Activated CD8-positive, alpha-beta memory T cell treated with anti-CD3 and anti-CD28 coated beads for 4 hours (primary cell): ENCODE results near the gene BMPR1B.

Source experiments
- DNase-seq, 2 donors: peaks; one replicate each; pipeline ENCODE4 v3.0.0-alpha.2; 2020; ENCODE audit warnings: low read depth in 2 of 2

The BMPR1B gene

GRCh38 chr4:94960708-94961107 is 203.0 kb downstream of the BMPR1B start:
- no peak for DNase-seq

- no peak for DNase-seq
These were observed 203.7 kb downstream of the BMPR1B start for GRCh38 chr4:94961420-94961819.

- DNase-seq, result no peak
These were observed 204.7 kb downstream of the BMPR1B start for GRCh38 chr4:94962484-94962883.

GRCh38 chr4:94965852-94966251 is 208.1 kb downstream of the BMPR1B start:
- no peak for DNase-seq

- DNase-seq, result no peak
These were observed 210.7 kb downstream of the BMPR1B start for GRCh38 chr4:94968493-94968892.

GRCh38 chr4:94970650-94971049 is 212.9 kb downstream of the BMPR1B start:
- no peak for DNase-seq

- no peak for DNase-seq
These were observed 217.0 kb downstream of the BMPR1B start for GRCh38 chr4:94974773-94975172.

- no peak for DNase-seq
These were observed 218.7 kb downstream of the BMPR1B start for GRCh38 chr4:94976371-94977011.

GRCh38 chr4:94978904-94979303 is 221.1 kb downstream of the BMPR1B start:
- no peak for DNase-seq

- no peak for DNase-seq
These were observed 221.9 kb downstream of the BMPR1B start for GRCh38 chr4:94979621-94980020.

- no peak for DNase-seq
These were observed 238.1 kb downstream of the BMPR1B start for GRCh38 chr4:94995684-94996394.

- no peak for DNase-seq
These were observed 242.4 kb downstream of the BMPR1B start for GRCh38 chr4:95000076-95000648.

- DNase-seq, result no peak
These were observed 247.2 kb downstream of the BMPR1B start for GRCh38 chr4:95004912-95005311.

GRCh38 chr4:95007998-95008397 is 250.2 kb downstream of the BMPR1B start:
- DNase-seq, result no peak

GRCh38 chr4:95013236-95013635 is 255.5 kb downstream of the BMPR1B start:
- DNase-seq, result no peak

GRCh38 chr4:95014068-95014467 is 256.3 kb downstream of the BMPR1B start:
- no peak for DNase-seq

GRCh38 chr4:95017305-95018064 is 259.7 kb downstream of the BMPR1B start:
- DNase-seq, result no peak

GRCh38 chr4:95018785-95019184 is 261.0 kb downstream of the BMPR1B start:
- no peak for DNase-seq

- no peak for DNase-seq
These were observed 262.8 kb downstream of the BMPR1B start for GRCh38 chr4:95020521-95020920.

GRCh38 chr4:95021099-95021498 is 263.3 kb downstream of the BMPR1B start:
- DNase-seq, result no peak

- DNase-seq, result no peak
These were observed 265.4 kb downstream of the BMPR1B start for GRCh38 chr4:95023110-95023509.

- no peak for DNase-seq
These were observed 270.3 kb downstream of the BMPR1B start for GRCh38 chr4:95027905-95028618.
